Measurements from ENCODE around the gene RNF207.

Gene RNF207

GRCh38 chr1:6175411-6175828 lies 30.5 kb upstream of the RNF207 start:
- no peak for DNase-seq

- no peak for DNase-seq
These were observed 29.1 kb upstream of the RNF207 start for GRCh38 chr1:6176779-6177178.

GRCh38 chr1:6177681-6178380 lies 28.1 kb upstream of the RNF207 start:
- no peak for DNase-seq

- no peak for DNase-seq
These were observed 27.0 kb upstream of the RNF207 start for GRCh38 chr1:6178751-6179563.

GRCh38 chr1:6179564-6180175 lies 26.2 kb upstream of the RNF207 start:
- no peak for DNase-seq

GRCh38 chr1:6180268-6180706 lies 25.6 kb upstream of the RNF207 start, which contains the start of gene CHD5:
CHD5 (minus strand) TSS chr1:6180321; CDS start chr1:6180023, 298 bp downstream.
- DNase-seq: no peak

- no peak for DNase-seq
These were observed 25.1 kb upstream of the RNF207 start for GRCh38 chr1:6180707-6181311.

- DNase-seq: no peak
These were observed 24.6 kb upstream of the RNF207 start for GRCh38 chr1:6181347-6181770.

GRCh38 chr1:6183520-6183989 lies 22.4 kb upstream of the RNF207 start:
- no peak for DNase-seq

GRCh38 chr1:6184083-6184783 lies 21.7 kb upstream of the RNF207 start:
- DNase-seq: no peak

- DNase-seq: no peak
These were observed 20.8 kb upstream of the RNF207 start for GRCh38 chr1:6185151-6185550.

- peak; percentile 35 for DNase-seq
These were observed 20.1 kb upstream of the RNF207 start for GRCh38 chr1:6185635-6186382.

- DNase-seq: no peak
These were observed 17.5 kb upstream of the RNF207 start for GRCh38 chr1:6188466-6188865.

- DNase-seq: no peak
These were observed 14.0 kb upstream of the RNF207 start for GRCh38 chr1:6191968-6192367.

GRCh38 chr1:6197746-6198427 lies 8.0 kb upstream of the RNF207 start:
- DNase-seq: no peak

- no peak for DNase-seq
These were observed 7.1 kb upstream of the RNF207 start for GRCh38 chr1:6198646-6199297.

- peak; percentile 99 for DNase-seq
These were observed 6.4 kb upstream of the RNF207 start, which contains the start of gene RPL22 for GRCh38 chr1:6199298-6200187. RPL22 (minus strand) TSS chr1:6199595; CDS start chr1:6199573, 22 bp downstream.

- DNase-seq: no peak
These were observed 5.6 kb upstream of the RNF207 start for GRCh38 chr1:6200188-6200809.

GRCh38 chr1:6202256-6202655 lies 3.7 kb upstream of the RNF207 start:
- DNase-seq: no peak
